HL-60/S4 treated with retinoic acid at 250 ng/mL for 4 days and 3 days (cell line): ENCODE measurements around the gene TRPV3.
"Not testable (repeated sequence)": the region's sequence is repeated elsewhere in the genome, so short reads cannot be mapped to it uniquely, and the experiment has no call there.

ENCODE experiments used
- in situ Hi-C: fragments of 300-500 bp; cut with MboI; formaldehyde crosslinking; loops from 2 replicates; pipeline ENCODE4 v1.7.0; 2022; ENCODE audit warnings: low sequenced_read_pairs

Gene TRPV3

GRCh38 chr17:3475812-3476610, 81.6 kb downstream of the TRPV3 start, which contains the start of gene ASPA:
Gene ASPA (plus strand): TSS chr17:3475997. CDS start chr17:3476160, 163 bp downstream.
- in situ Hi-C loops, result no loop called here

DNA sequence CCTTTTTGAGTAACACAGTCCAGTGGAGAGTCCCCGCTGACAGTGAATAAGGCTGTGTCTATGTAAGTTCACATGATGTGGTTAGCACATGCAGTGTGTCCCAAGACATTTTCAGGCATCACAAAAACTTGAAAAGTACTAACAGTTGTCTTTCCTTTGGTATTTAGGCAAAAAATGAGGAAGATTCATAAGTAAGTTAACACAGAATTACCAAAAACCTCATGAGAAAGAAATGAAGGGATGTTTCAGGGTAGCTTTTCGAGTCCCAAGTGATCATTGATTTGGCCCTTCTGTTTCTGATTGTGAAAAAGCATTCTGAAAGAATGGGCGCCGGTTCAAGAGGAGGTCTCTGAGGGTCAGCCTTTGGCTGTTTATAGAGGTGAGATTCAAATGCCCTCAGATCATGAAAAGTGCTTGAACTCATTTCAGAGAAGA, 82.3 kb downstream of the TRPV3 start:
- in situ Hi-C loops, result no loop called here

DNA sequence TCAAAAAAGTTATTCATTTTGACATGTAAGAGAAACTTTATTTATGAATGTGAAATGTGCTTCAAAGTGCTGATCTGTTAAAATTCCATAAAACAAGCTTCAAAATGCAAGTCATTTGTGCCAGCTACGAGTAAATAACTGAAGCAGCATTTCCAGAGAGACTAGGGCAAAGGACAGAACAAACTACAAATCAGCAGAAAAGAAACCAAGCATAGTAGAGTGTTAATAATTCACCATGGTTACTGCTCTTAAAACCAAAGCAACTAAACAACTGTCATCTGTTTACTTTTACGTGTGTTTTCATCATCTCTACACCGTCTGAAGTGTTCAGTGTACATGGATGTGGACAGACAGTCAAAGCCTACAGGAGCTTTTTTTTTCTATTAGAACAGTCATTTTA, 83.4 kb downstream of the TRPV3 start:
- in situ Hi-C loops, result no loop called here

GRCh38 chr17:3472137-3472536, 85.5 kb downstream of the TRPV3 start:
- in situ Hi-C loops, result no loop called here

GRCh38 chr17:3471599-3471998, 86.0 kb downstream of the TRPV3 start, which contains the start of gene SPATA22:
Gene SPATA22 (minus strand): TSS chr17:3471819. CDS start chr17:3469325, 2,494 bp downstream.
- in situ Hi-C loops, result no loop called here

DNA sequence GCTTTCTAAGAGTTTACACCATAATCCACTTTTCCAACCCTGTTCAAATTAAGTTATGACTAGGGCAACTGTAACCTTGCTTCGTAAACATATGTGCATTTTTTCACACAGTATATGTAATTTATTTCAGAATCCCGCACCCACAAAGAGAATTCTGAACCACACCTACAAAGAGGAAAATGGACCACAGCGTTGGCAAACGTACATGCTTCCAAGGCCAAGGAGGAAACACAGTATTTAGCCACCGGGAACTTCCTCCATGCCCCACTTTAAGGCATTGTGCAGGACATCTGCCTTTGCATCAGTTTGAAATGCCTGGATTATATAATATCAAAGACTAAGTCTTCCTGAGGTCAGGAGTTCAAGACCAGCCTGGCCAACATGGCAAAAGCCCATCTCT, 88.1 kb downstream of the TRPV3 start:
- in situ Hi-C loops, result no loop called here

DNA sequence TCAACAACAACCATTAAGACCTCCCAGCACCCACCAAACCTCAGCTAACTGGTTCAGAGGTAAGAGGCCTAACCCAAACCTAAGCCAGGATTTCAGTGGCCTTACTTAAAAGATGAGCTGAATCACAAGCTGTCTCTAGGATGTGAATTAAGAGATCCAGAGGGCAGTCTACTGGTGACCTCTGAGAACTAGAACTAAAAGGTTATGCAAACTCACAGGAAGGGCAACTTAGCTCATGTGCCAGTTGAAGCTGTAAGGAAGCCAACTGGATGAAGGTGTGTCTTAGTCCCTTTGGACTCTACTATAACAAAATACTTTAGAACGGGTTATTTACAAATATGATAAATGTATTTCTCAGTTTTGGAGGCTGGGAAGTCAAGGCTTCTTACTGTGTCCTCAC, 91.3 kb downstream of the TRPV3 start:
- in situ Hi-C loops, result not testable (repeated sequence)
